Inflammatory macrophage treated with lipopolysaccharide for 1 hour (primary cell): Measurements from ENCODE around the gene SLC51A.
"Not testable (repeated sequence)": the region's sequence is repeated elsewhere in the genome, so short reads cannot be mapped to it uniquely, and the experiment has no call there.

Source experiments
- DNase-seq, 2 donors: peaks; one replicate each; pipeline ENCODE4 v3.0.0-alpha.2; 2020 to 2022

The SLC51A gene

GRCh38 chr3:196193736-196194541 lies 22.4 kb upstream of the SLC51A start:
- DNase-seq: peak; percentile 74 to 98

GRCh38 chr3:196194542-196194915 lies 21.8 kb upstream of the SLC51A start:
- DNase-seq: no peak

GRCh38 chr3:196195664-196196265 lies 20.6 kb upstream of the SLC51A start:
- DNase-seq: no peak

GRCh38 chr3:196197524-196197923 lies 18.8 kb upstream of the SLC51A start:
- no peak for DNase-seq

- DNase-seq: no peak
Observed at GRCh38 chr3:196198081-196198675, 18.2 kb upstream of the SLC51A start.

- no peak for DNase-seq
Observed at GRCh38 chr3:196198771-196199753, 17.3 kb upstream of the SLC51A start.

GRCh38 chr3:196202516-196202970 lies 13.8 kb upstream of the SLC51A start:
- DNase-seq: peak; percentile 60 to 67

GRCh38 chr3:196203846-196204245 lies 12.5 kb upstream of the SLC51A start:
- DNase-seq: peak; percentile 44 to 61

GRCh38 chr3:196205442-196206205 lies 10.7 kb upstream of the SLC51A start:
- DNase-seq: not testable (repeated sequence)

- no peak for DNase-seq
Observed at GRCh38 chr3:196207159-196207832, 9.0 kb upstream of the SLC51A start.

- peak; percentile 41 to 48 for DNase-seq
Observed at GRCh38 chr3:196207833-196208607, 8.3 kb upstream of the SLC51A start.

GRCh38 chr3:196208942-196209695 lies 7.2 kb upstream of the SLC51A start:
- no peak for DNase-seq

GRCh38 chr3:196209944-196210672 lies 6.2 kb upstream of the SLC51A start:
- not testable (repeated sequence) for DNase-seq

GRCh38 chr3:196210673-196211556 lies 5.4 kb upstream of the SLC51A start, which contains the start of gene ZDHHC19:
Gene ZDHHC19 (minus strand): TSS chr3:196211400. CDS start chr3:196211315, 85 bp downstream.
- no peak for DNase-seq

GRCh38 chr3:196214783-196215441 lies 1.4 kb upstream of the SLC51A start:
- DNase-seq: no peak

- DNase-seq: no peak
Observed at GRCh38 chr3:196215493-196216020, 777 bp upstream of the SLC51A start.

- DNase-seq: no peak
Observed at GRCh38 chr3:196216681-196217211, 412 bp downstream of the SLC51A start.
